Type B pancreatic cell (in vitro differentiated cells): ENCODE results near the gene VWA5A. TPM values are rescaled to one million over a fixed set of nuclear protein-coding genes. Genes with fewer than 3 reads are reported as not detected.

Experiments used
- DNase-seq: peaks from one replicate; pipeline ENCODE4 v3.0.0; 2021; ENCODE audit warnings: mixed read lengths; ENCODE audit not compliant: unreplicated experiment; ENCODE audit errors: extremely low spot score
- H3K27ac Mint-ChIP-seq: 2 replicates; pipeline ENCODE4 v1.8.0; 2021; ENCODE audit warnings: mild to moderate bottlenecking, mixed read lengths
- H3K27me3 Mint-ChIP-seq: 2 replicates; pipeline ENCODE4 v1.8.0; 2021; ENCODE audit warnings: mixed read lengths
- H3K36me3 Mint-ChIP-seq: 2 replicates; pipeline ENCODE4 v1.8.0; 2021; ENCODE audit warnings: mixed read lengths
- H3K4me1 Mint-ChIP-seq: one replicate; pipeline ENCODE4 v1.8.0; 2021; ENCODE audit warnings: mixed read lengths; ENCODE audit not compliant: unreplicated experiment
- H3K4me3 Mint-ChIP-seq: 2 replicates; pipeline ENCODE4 v1.8.0; 2021; ENCODE audit warnings: mild to moderate bottlenecking, mixed read lengths
- H3K9me3 Mint-ChIP-seq: 2 replicates; pipeline ENCODE4 v1.8.0; 2021; ENCODE audit warnings: mixed read lengths
- CTCF ChIP-seq: fragments of 200-600 bp; sonication (generic); conservative IDR thresholded peaks from 2 replicates; pipeline ENCODE4 v1.5.0; 2021; ENCODE audit warnings: antibody characterized with exemption, mild to moderate bottlenecking
- total RNA-seq: library from RNA; stranded (reverse); gene quantifications from 2 replicates; pipeline ENCODE4 v1.2.1, GENCODE V29; 2021; ENCODE audit warnings: low replicate concordance

VWA5A gene
- total RNA-seq, 1 donor from 2014 or later, result 29.7 TPM

- H3K36me3 Mint-ChIP-seq, result no peaks in the 10 kb centered on the region
- H3K4me3 Mint-ChIP-seq, result no peak overlapping the region
- TF ChIP-seq CTCF, result no peak
- H3K27ac Mint-ChIP-seq, result no peak overlapping the region
- H3K27me3 Mint-ChIP-seq, result peaks cover 4% of the 10 kb centered on the region
- no peaks in the 10 kb centered on the region for H3K9me3 Mint-ChIP-seq
- no peaks in the 10 kb centered on the region for H3K4me1 Mint-ChIP-seq
- no peak for DNase-seq
These were observed 38.0 kb upstream of the VWA5A start for GRCh38 chr11:124077266-124077665.

- H3K27ac Mint-ChIP-seq, result peak overlapping the region; percentile 76
- no peak for DNase-seq
These were observed 36.7 kb upstream of the VWA5A start for GRCh38 chr11:124078591-124078990.

GRCh38 chr11:124079631-124080326 is 35.5 kb upstream of the VWA5A start:
- peak overlapping the region; percentile 89 for H3K27ac Mint-ChIP-seq
- no peaks in the 10 kb centered on the region for H3K4me1 Mint-ChIP-seq
- H3K36me3 Mint-ChIP-seq, result no peaks in the 10 kb centered on the region
- peaks cover 4% of the 10 kb centered on the region for H3K27me3 Mint-ChIP-seq
- no peak overlapping the region for H3K4me3 Mint-ChIP-seq
- no peaks in the 10 kb centered on the region for H3K9me3 Mint-ChIP-seq
- no peak for TF ChIP-seq CTCF
- DNase-seq, result no peak

More at GRCh38 chr11:124078591-124078990, 36.7 kb upstream of the VWA5A start:
- no peaks in the 10 kb centered on the region for H3K36me3 Mint-ChIP-seq
- H3K4me3 Mint-ChIP-seq, result no peak overlapping the region
- peaks cover 4% of the 10 kb centered on the region for H3K27me3 Mint-ChIP-seq
- no peaks in the 10 kb centered on the region for H3K4me1 Mint-ChIP-seq
- TF ChIP-seq CTCF, result no peak
- H3K9me3 Mint-ChIP-seq, result no peaks in the 10 kb centered on the region

GRCh38 chr11:124080327-124081001 is 34.8 kb upstream of the VWA5A start:
- peaks cover 4% of the 10 kb centered on the region for H3K27me3 Mint-ChIP-seq

GRCh38 chr11:124081483-124081882 is 33.8 kb upstream of the VWA5A start:
- H3K9me3 Mint-ChIP-seq, result no peaks in the 10 kb centered on the region
- H3K27ac Mint-ChIP-seq, result peak overlapping the region; percentile 89
- H3K27me3 Mint-ChIP-seq, result peaks cover 11% of the 10 kb centered on the region
- peaks cover 9% of the 10 kb centered on the region for H3K4me1 Mint-ChIP-seq
- no peak for TF ChIP-seq CTCF
- H3K36me3 Mint-ChIP-seq, result no peaks in the 10 kb centered on the region
- DNase-seq, result no peak
- no peak overlapping the region for H3K4me3 Mint-ChIP-seq

More at GRCh38 chr11:124080327-124081001, 34.8 kb upstream of the VWA5A start:
- Mint-ChIP-seq H3K9me3 (no peaks in the 10 kb centered on the region), H3K4me3 (no peak overlapping the region), H3K36me3 (no peaks in the 10 kb centered on the region), H3K27ac (peak overlapping the region; percentile 89), H3K4me1 (no peaks in the 10 kb centered on the region)
- DNase-seq, result no peak
- no peak for TF ChIP-seq CTCF
